NCI-H2029 (cell line): Measurements from ENCODE around the gene PDLIM1.

Experiments
- DNase-seq: peaks from one replicate; lab custom pipeline; 2025; lab: John Stamatoyannopoulos, UW

PDLIM1 gene

GRCh38 chr10:95263864-95264226 is 27.0 kb downstream of the PDLIM1 start:
- no peak for DNase-seq

GRCh38 chr10:95262763-95263518 is 27.9 kb downstream of the PDLIM1 start:
- no peak for DNase-seq

- no peak for DNase-seq
Measured at GRCh38 chr10:95261926-95262325, 28.9 kb downstream of the PDLIM1 start.

GRCh38 chr10:95260909-95261552 is 29.8 kb downstream of the PDLIM1 start:
- no peak for DNase-seq

- no peak for DNase-seq
Measured at GRCh38 chr10:95260397-95260881, 30.4 kb downstream of the PDLIM1 start.

GRCh38 chr10:95257849-95258248 is 33.0 kb downstream of the PDLIM1 start:
- DNase-seq: no peak

- DNase-seq: no peak
Measured at GRCh38 chr10:95256268-95256667, 34.5 kb downstream of the PDLIM1 start.

- DNase-seq: no peak
Measured at GRCh38 chr10:95254629-95255028, 36.2 kb downstream of the PDLIM1 start.

GRCh38 chr10:95253686-95254085 is 37.1 kb downstream of the PDLIM1 start:
- no peak for DNase-seq

- DNase-seq: no peak
Measured at GRCh38 chr10:95253007-95253406, 37.8 kb downstream of the PDLIM1 start.

GRCh38 chr10:95250856-95251255 is 39.9 kb downstream of the PDLIM1 start:
- DNase-seq: no peak

GRCh38 chr10:95249467-95249866 is 41.3 kb downstream of the PDLIM1 start:
- DNase-seq: no peak

GRCh38 chr10:95248989-95249388 is 41.8 kb downstream of the PDLIM1 start:
- no peak for DNase-seq

- DNase-seq: no peak
Measured at GRCh38 chr10:95247881-95248583, 42.8 kb downstream of the PDLIM1 start.

GRCh38 chr10:95247200-95247880 is 43.5 kb downstream of the PDLIM1 start:
- DNase-seq: no peak

GRCh38 chr10:95246582-95247051 is 44.2 kb downstream of the PDLIM1 start:
- peak; percentile 1 for DNase-seq

GRCh38 chr10:95245425-95246055 is 45.3 kb downstream of the PDLIM1 start:
- no peak for DNase-seq

- DNase-seq: no peak
Measured at GRCh38 chr10:95244152-95244551, 46.7 kb downstream of the PDLIM1 start.

GRCh38 chr10:95243318-95243617 is 47.5 kb downstream of the PDLIM1 start:
- no peak for DNase-seq

- DNase-seq: peak; percentile 23
Measured at GRCh38 chr10:95242581-95243317, 48.1 kb downstream of the PDLIM1 start.

- peak; percentile 85 for DNase-seq
Measured at GRCh38 chr10:95241533-95241932, 49.3 kb downstream of the PDLIM1 start.
